ENCODE results near the gene CES4A.
"Not testable (repeated sequence)": the region's sequence is repeated elsewhere in the genome, so short reads cannot be mapped to it uniquely, and the experiment has no call there.

The CES4A gene

DNA sequence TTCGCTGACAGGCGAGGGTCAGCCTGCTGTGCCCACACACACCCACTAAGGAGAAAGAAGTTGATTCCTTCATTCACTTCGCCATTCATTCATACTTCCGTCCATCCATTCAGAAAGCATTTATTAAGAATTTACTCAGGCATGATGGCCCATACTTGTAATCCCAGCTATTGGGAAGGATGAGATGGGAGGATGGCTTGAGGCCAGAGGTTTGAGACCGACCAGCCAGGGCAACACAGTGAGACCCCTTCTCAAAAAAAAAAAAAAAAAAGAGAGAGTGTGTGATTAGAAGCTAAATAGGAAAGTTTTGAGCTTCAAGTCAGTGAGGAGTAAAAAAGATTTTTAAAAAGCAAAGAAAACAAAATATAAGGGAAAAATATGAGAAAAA, 44.3 kb upstream of the CES4A start:
- DNase-seq (ENCODE audit: low spot score) (no peak), ATAC-seq (ENCODE audit: low read depth) (no peak)
- peaks cover 40% of the 10 kb centered on the region for H3K36me3 ChIP-seq (ENCODE audit: low read depth)
- H3K27ac ChIP-seq (ENCODE audit: poor library complexity, severe bottlenecking) = no peak overlapping the region
- H3K9me3 ChIP-seq (ENCODE audit: severe bottlenecking) = no peaks in the 10 kb centered on the region
- no peaks in the 10 kb centered on the region for H3K4me1 ChIP-seq (ENCODE audit: insufficient read depth, poor library complexity, severe bottlenecking)
- no peak overlapping the region for H3K4me3 ChIP-seq (ENCODE audit: severe bottlenecking)
- no peaks in the 10 kb centered on the region for H3K27me3 ChIP-seq (ENCODE audit: insufficient read depth, poor library complexity, severe bottlenecking)
- no peak for TF ChIP-seq CTCF (IDR thresholded peaks at IDR 0.05; ENCODE audit: poor library complexity, severe bottlenecking)

DNA sequence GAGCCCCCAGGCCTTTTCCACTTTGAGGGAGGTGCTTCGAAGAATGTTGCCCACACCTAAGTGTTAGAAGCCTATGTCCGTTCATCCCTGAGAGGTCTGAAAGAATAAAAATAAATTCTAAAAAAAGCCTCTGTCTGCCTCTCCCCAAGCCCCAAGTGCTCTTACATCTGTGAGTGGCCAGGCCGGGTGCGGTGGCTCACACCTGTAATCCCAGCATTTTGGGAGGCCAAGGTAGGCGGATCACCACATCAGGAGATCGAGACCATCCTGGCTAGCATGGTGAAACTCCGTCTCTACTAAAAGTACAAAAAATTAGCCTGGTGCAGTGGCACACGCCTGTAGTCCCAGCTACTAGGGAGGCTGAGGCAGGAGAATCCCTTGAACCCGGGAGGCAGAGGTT, 43.4 kb upstream of the CES4A start:
- not testable (repeated sequence) for H3K4me3 ChIP-seq (ENCODE audit: severe bottlenecking); ATAC-seq (ENCODE audit: low read depth); H3K9me3 ChIP-seq (ENCODE audit: severe bottlenecking); H3K4me1 ChIP-seq (ENCODE audit: insufficient read depth, poor library complexity, severe bottlenecking); H3K27ac ChIP-seq (ENCODE audit: poor library complexity, severe bottlenecking); H3K27me3 ChIP-seq (ENCODE audit: insufficient read depth, poor library complexity, severe bottlenecking); DNase-seq (ENCODE audit: low spot score)
- H3K36me3 ChIP-seq (ENCODE audit: low read depth) = peaks cover 30% of the 10 kb centered on the region

DNA sequence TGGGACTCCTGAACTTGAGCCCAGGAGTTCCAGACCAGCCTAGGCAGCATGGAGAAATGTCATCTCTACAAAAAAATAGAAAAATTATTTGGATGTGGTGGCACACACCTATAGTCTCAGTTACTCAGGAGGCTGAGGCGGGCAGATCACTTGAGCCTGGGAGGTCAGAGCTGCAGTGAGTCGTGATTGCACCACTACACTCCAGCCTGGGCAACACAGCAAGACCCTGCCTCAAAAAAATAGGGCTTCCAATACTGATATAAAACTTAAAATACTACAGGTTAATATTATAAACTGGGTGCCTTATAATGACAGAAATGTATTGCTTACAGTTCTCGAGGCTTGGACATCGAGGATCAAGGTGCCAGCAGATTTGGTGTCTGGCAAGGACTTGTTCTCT, 42.5 kb upstream of the CES4A start:
- Histone ChIP-seq H3K9me3 (ENCODE audit: severe bottlenecking) (no peaks in the 10 kb centered on the region), H3K4me3 (ENCODE audit: severe bottlenecking) (no peak overlapping the region), H3K27me3 (ENCODE audit: insufficient read depth, poor library complexity, severe bottlenecking) (no peaks in the 10 kb centered on the region), H3K36me3 (ENCODE audit: low read depth) (peaks cover 21% of the 10 kb centered on the region), H3K4me1 (ENCODE audit: insufficient read depth, poor library complexity, severe bottlenecking) (no peaks in the 10 kb centered on the region), H3K27ac (ENCODE audit: poor library complexity, severe bottlenecking) (no peak overlapping the region)
- no peak for TF ChIP-seq CTCF (IDR thresholded peaks at IDR 0.05; ENCODE audit: poor library complexity, severe bottlenecking)
- ATAC-seq (ENCODE audit: low read depth) = no peak
- no peak for DNase-seq (ENCODE audit: low spot score)

DNA sequence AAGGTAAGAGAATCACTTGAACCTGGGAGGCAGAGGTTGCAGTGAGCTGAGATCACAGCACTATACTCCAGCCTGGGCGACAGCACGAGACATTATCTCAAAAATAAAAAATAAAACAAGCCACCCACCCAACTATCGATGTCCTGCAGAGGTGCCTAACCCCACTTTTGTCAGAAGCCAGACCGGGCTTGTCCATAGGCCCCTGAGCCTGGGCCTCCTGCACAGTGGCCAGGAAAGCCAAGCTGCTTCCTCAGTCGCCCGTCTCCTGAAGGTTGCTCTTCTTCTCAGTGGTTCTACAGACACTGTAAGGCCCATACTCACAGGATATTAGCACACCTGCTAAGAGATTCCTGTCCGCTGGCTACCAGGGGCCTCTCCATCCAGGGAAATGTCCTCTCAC, 41.8 kb upstream of the CES4A start:
- TF ChIP-seq CTCF (IDR thresholded peaks at IDR 0.05; ENCODE audit: poor library complexity, severe bottlenecking) = no peak
- Histone ChIP-seq H3K4me1 (ENCODE audit: insufficient read depth, poor library complexity, severe bottlenecking) (no peaks in the 10 kb centered on the region), H3K36me3 (ENCODE audit: low read depth) (peaks cover 15% of the 10 kb centered on the region), H3K9me3 (ENCODE audit: severe bottlenecking) (no peaks in the 10 kb centered on the region), H3K4me3 (ENCODE audit: severe bottlenecking) (no peak overlapping the region), H3K27me3 (ENCODE audit: insufficient read depth, poor library complexity, severe bottlenecking) (no peaks in the 10 kb centered on the region), H3K27ac (ENCODE audit: poor library complexity, severe bottlenecking) (no peak overlapping the region)
- no peak for ATAC-seq (ENCODE audit: low read depth)
- no peak for DNase-seq (ENCODE audit: low spot score)

- Histone ChIP-seq H3K27ac (ENCODE audit: poor library complexity, severe bottlenecking) (no peak overlapping the region), H3K9me3 (ENCODE audit: severe bottlenecking) (no peaks in the 10 kb centered on the region), H3K36me3 (ENCODE audit: low read depth) (peaks cover 11% of the 10 kb centered on the region), H3K27me3 (ENCODE audit: insufficient read depth, poor library complexity, severe bottlenecking) (no peaks in the 10 kb centered on the region), H3K4me1 (ENCODE audit: insufficient read depth, poor library complexity, severe bottlenecking) (no peaks in the 10 kb centered on the region), H3K4me3 (ENCODE audit: severe bottlenecking) (no peak overlapping the region)
- no peak for TF ChIP-seq CTCF (IDR thresholded peaks at IDR 0.05; ENCODE audit: poor library complexity, severe bottlenecking)
- no peak for DNase-seq (ENCODE audit: low spot score)
- ATAC-seq (ENCODE audit: low read depth) = no peak
Measured at GRCh38 chr16:66946974-66947301, 41.5 kb upstream of the CES4A start.

Measured in RWPE2 (cell line).